ENCODE results near the gene SLC25A21.

SLC25A21 gene

DNA sequence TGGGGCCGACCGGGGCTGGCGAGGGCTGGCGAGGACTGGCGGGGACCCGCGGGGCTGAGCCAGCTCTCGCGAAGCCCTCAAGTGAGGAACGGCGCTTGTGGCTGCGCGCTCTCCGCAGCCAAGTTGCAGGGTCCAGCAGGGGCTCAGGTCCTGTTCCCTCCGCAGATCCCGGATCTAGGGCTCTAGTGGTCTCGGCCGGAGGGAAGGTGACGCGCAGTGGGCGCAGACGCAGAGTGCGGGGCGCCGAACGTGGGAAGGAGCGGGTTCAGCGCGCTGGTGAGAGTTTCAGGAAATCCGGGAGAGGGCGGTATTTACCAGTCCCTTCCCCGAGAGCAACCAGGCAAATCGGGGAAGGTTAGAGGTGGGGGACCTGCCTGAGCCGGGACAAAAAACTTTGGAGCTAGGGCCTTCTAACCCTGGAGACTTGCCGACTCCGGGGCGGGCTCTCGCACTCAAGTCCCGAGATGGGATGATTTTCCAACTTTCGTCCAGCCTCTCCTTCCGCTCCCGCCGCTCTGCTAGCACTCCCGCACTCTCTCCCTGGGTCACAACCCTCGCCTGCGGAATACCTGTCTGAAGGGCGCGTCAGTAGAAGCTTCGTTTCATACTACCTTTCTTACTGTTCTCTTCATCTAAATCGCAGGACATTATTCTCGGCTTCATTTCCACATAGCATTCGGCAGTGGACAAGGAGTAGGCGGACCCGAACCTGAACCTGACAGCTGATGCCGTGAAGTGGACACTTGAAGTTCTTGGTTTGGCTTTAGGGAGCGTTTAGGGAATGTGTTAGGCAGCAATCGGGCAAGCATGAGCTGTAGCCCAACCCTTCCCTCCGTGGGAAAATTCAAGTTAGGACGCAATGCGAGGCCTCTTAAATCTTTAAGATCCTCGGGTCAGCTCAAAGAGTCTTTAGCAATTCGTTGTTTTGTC is 524.3 kb downstream of the SLC25A21 start:
- DNase-seq (ENCODE audit: low read depth), result no peak

DNA sequence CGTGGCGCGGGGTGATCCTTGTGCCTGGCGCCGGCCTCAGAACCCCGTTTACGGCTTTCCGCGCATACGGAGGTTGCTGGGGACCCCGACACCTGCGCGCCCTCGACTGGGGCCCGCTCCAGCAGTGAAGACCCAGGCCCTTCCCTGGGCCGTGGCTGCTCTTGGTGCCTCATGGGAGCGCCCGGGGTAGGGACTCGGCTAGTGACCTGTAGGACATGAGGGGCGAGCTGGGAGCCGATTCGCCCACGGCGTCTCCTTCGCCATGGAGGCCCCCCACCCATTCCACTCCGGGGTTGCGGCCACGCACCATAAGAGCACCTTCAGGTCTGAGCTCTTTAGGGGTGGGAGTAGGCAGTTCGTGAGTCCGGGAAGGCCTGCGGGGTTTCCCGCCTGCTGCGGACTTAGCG is 525.0 kb downstream of the SLC25A21 start:
- DNase-seq (ENCODE audit: low read depth), result no peak

DNA sequence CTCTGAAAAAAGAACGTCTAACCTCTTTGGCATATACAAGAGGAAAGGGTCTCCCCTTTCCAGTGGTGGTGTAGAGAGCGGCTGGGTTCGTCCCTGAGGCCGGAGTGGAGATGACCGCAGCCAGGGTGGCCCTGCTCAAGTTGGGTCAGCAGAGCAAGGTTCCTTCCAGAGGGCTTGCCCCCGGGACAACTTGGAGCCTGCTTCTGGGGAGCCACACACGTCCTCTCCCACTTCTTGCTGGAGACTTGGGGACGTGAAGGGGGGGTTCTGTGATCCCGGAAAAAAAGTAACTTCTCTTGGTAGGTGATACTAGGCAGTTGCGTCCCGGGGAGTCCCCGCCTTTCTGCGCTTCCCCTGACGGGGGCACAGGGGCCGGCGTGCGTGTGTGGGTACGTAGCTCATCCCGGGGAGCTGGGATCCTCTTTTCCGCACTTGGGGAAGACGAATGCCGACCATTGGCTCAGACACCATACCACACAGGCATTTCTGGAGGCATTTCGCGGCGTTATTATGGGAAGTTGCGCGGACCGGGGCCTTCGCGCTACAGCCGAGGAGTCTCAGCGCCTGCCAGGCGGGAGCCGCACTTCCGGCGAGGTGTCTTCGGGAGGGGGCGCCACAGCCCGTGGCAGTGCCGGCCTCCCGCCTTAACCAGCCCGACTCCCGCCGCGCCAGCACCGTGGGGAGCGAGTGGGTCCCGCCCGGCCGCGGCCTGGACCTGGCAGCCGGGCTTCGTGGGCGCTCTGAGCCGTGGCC is 525.6 kb downstream of the SLC25A21 start:
- DNase-seq (ENCODE audit: low read depth), result no peak

DNA sequence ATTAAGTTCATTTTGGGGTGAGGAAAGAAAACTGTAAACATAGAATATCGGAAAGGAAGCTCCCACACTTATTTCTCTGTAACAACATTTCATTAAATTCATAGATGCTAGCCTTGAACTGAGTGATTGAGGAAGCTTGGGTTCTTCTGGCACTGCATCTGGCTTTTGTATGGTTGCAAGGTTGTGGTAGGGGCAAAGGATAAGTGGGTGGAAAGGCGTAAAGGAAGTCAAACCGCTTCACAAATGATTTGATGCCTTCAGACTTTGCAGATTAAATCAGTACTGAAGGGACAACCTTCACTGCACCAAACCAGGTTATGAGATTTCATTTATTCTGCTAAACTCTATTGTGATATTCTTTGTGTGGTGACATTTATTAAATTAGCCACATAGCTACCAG is 538.8 kb downstream of the SLC25A21 start:
- no peak for DNase-seq (ENCODE audit: low read depth)

All from stimulated activated CD8-positive, alpha-beta memory T cell treated with anti-CD3 and anti-CD28 coated beads, Interleukin-12 subunit alpha, Interleukin-12 subunit beta, amount 100 ng/mL, for 1 hour (primary cell).